ENCODE data around the gene RPLP2.

The RPLP2 gene

GRCh38 chr11:772429-773390 is 37.1 kb upstream of the RPLP2 start:
- Histone ChIP-seq H3K4me3 (replicated peaks; ENCODE audit: low read depth, low read length) (no peak overlapping the region), H3K36me3 (ENCODE audit: control insufficient read depth, insufficient read depth, low read length) (peaks cover 13% of the 10 kb centered on the region), H3K27me3 (replicated peaks; ENCODE audit: control insufficient read depth, insufficient read depth, low read length) (no peaks in the 10 kb centered on the region)
- TF ChIP-seq CTCF (IDR thresholded peaks at IDR 0.05; ENCODE audit: insufficient read depth, low read length, poor library complexity, severe bottlenecking): no peak
- DNase-seq (ENCODE audit: extremely low read depth, insufficient read length): no peak

GRCh38 chr11:773425-773824 is 36.3 kb upstream of the RPLP2 start:
- Histone ChIP-seq H3K27me3 (replicated peaks; ENCODE audit: control insufficient read depth, insufficient read depth, low read length) (no peaks in the 10 kb centered on the region), H3K4me3 (replicated peaks; ENCODE audit: low read depth, low read length) (no peak overlapping the region), H3K36me3 (ENCODE audit: control insufficient read depth, insufficient read depth, low read length) (peaks cover 13% of the 10 kb centered on the region)
- TF ChIP-seq CTCF (IDR thresholded peaks at IDR 0.05; ENCODE audit: insufficient read depth, low read length, poor library complexity, severe bottlenecking): no peak
- DNase-seq (ENCODE audit: extremely low read depth, insufficient read length): no peak

- H3K27me3 ChIP-seq (replicated peaks; ENCODE audit: control insufficient read depth, insufficient read depth, low read length): no peaks in the 10 kb centered on the region
- no peak overlapping the region for H3K4me3 ChIP-seq (replicated peaks; ENCODE audit: low read depth, low read length)
- no peak for DNase-seq (ENCODE audit: extremely low read depth, insufficient read length)
- no peak for TF ChIP-seq CTCF (IDR thresholded peaks at IDR 0.05; ENCODE audit: insufficient read depth, low read length, poor library complexity, severe bottlenecking)
- peaks cover 13% of the 10 kb centered on the region for H3K36me3 ChIP-seq (ENCODE audit: control insufficient read depth, insufficient read depth, low read length)
Measured at GRCh38 chr11:773830-774229, 35.9 kb upstream of the RPLP2 start.

- TF ChIP-seq CTCF (IDR thresholded peaks at IDR 0.05; ENCODE audit: insufficient read depth, low read length, poor library complexity, severe bottlenecking): no peak
- H3K4me3 ChIP-seq (replicated peaks; ENCODE audit: low read depth, low read length): no peak overlapping the region
- no peaks in the 10 kb centered on the region for H3K27me3 ChIP-seq (replicated peaks; ENCODE audit: control insufficient read depth, insufficient read depth, low read length)
- no peak for DNase-seq (ENCODE audit: extremely low read depth, insufficient read length)
- peaks cover 12% of the 10 kb centered on the region for H3K36me3 ChIP-seq (ENCODE audit: control insufficient read depth, insufficient read depth, low read length)
Measured at GRCh38 chr11:774873-775592, 34.7 kb upstream of the RPLP2 start.

- no peaks in the 10 kb centered on the region for H3K27me3 ChIP-seq (replicated peaks; ENCODE audit: control insufficient read depth, insufficient read depth, low read length)
- peaks cover 8% of the 10 kb centered on the region for H3K36me3 ChIP-seq (ENCODE audit: control insufficient read depth, insufficient read depth, low read length)
- DNase-seq (ENCODE audit: extremely low read depth, insufficient read length): no peak
- peak overlapping the region; percentile 90 for H3K4me3 ChIP-seq (replicated peaks; ENCODE audit: low read depth, low read length)
- no peak for TF ChIP-seq CTCF (IDR thresholded peaks at IDR 0.05; ENCODE audit: insufficient read depth, low read length, poor library complexity, severe bottlenecking)
Measured at GRCh38 chr11:776263-776560, 33.6 kb upstream of the RPLP2 start.
